Neural cell (in vitro differentiated cells): Measurements from ENCODE around the gene LRRC72.

Source experiments
- EP300 ChIP-seq: fragments of 450-650 bp; conservative IDR thresholded peaks from 2 replicates; pipeline ENCODE4 v1.6.1; 2014; ENCODE audit warnings: antibody characterized with exemption, mild to moderate bottlenecking, moderate library complexity; ENCODE audit not compliant: poor library complexity, severe bottlenecking
- EZH2 ChIP-seq: fragments of 200-600, 300-800 bp; shearing (Covaris generic), sonication (generic); IDR thresholded peaks from 2 replicates; pipeline ENCODE4 v1.6.1; 2014; ENCODE audit warnings: antibody characterized with exemption, low read length, borderline replicate concordance, mild to moderate bottlenecking; ENCODE audit not compliant: insufficient read depth, poor library complexity, severe bottlenecking
- MXI1 ChIP-seq: fragments of 450-650 bp; conservative IDR thresholded peaks from 2 replicates; pipeline ENCODE4 v1.6.1; 2014; ENCODE audit warnings: antibody characterized with exemption, mild to moderate bottlenecking; ENCODE audit not compliant: poor library complexity, severe bottlenecking
- POLR2AphosphoS5 ChIP-seq: IDR thresholded peaks from 2 replicates; pipeline ENCODE4 v1.6.1; 2012
- RAD21 ChIP-seq: fragments of 450-650 bp; conservative IDR thresholded peaks from 2 replicates; pipeline ENCODE4 v1.6.1; 2014; ENCODE audit warnings: antibody characterized with exemption, mild to moderate bottlenecking, moderate library complexity
- SMC3 ChIP-seq: fragments of 450-650 bp; conservative IDR thresholded peaks from 2 replicates; pipeline ENCODE4 v1.6.1; 2014; ENCODE audit warnings: antibody characterized with exemption, mild to moderate bottlenecking, moderate library complexity; ENCODE audit not compliant: poor library complexity
- TAF1 ChIP-seq: IDR thresholded peaks from 2 replicates; pipeline ENCODE4 v1.6.1; 2012; ENCODE audit warnings: low read depth
- TF ChIP-seq, protein P1 (sequence below): fragments of 450-650 bp; IDR thresholded peaks from 2 replicates; pipeline ENCODE4 v1.5.1; 2014; ENCODE audit warnings: antibody characterized with exemption, mild to moderate bottlenecking, moderate library complexity; ENCODE audit not compliant: poor library complexity, severe bottlenecking
- TF ChIP-seq, protein P2 (sequence below): IDR thresholded peaks from 2 replicates; pipeline ENCODE4 v1.6.1; 2012; ENCODE audit warnings: borderline replicate concordance

GRCh38 chr7:16494955-16495719 lies 31.5 kb upstream of the LRRC72 start:
- TF ChIP-seq, protein P1, sequence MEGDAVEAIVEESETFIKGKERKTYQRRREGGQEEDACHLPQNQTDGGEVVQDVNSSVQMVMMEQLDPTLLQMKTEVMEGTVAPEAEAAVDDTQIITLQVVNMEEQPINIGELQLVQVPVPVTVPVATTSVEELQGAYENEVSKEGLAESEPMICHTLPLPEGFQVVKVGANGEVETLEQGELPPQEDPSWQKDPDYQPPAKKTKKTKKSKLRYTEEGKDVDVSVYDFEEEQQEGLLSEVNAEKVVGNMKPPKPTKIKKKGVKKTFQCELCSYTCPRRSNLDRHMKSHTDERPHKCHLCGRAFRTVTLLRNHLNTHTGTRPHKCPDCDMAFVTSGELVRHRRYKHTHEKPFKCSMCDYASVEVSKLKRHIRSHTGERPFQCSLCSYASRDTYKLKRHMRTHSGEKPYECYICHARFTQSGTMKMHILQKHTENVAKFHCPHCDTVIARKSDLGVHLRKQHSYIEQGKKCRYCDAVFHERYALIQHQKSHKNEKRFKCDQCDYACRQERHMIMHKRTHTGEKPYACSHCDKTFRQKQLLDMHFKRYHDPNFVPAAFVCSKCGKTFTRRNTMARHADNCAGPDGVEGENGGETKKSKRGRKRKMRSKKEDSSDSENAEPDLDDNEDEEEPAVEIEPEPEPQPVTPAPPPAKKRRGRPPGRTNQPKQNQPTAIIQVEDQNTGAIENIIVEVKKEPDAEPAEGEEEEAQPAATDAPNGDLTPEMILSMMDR: no peak
- no peak for TF ChIP-seq EZH2
- TF ChIP-seq, protein P2, sequence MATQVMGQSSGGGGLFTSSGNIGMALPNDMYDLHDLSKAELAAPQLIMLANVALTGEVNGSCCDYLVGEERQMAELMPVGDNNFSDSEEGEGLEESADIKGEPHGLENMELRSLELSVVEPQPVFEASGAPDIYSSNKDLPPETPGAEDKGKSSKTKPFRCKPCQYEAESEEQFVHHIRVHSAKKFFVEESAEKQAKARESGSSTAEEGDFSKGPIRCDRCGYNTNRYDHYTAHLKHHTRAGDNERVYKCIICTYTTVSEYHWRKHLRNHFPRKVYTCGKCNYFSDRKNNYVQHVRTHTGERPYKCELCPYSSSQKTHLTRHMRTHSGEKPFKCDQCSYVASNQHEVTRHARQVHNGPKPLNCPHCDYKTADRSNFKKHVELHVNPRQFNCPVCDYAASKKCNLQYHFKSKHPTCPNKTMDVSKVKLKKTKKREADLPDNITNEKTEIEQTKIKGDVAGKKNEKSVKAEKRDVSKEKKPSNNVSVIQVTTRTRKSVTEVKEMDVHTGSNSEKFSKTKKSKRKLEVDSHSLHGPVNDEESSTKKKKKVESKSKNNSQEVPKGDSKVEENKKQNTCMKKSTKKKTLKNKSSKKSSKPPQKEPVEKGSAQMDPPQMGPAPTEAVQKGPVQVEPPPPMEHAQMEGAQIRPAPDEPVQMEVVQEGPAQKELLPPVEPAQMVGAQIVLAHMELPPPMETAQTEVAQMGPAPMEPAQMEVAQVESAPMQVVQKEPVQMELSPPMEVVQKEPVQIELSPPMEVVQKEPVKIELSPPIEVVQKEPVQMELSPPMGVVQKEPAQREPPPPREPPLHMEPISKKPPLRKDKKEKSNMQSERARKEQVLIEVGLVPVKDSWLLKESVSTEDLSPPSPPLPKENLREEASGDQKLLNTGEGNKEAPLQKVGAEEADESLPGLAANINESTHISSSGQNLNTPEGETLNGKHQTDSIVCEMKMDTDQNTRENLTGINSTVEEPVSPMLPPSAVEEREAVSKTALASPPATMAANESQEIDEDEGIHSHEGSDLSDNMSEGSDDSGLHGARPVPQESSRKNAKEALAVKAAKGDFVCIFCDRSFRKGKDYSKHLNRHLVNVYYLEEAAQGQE: no peak
- TF ChIP-seq TAF1: no peak
- no peak for TF ChIP-seq POLR2AphosphoS5
- no peak for TF ChIP-seq SMC3
- no peak for TF ChIP-seq EP300
- no peak for TF ChIP-seq MXI1
- no peak for TF ChIP-seq RAD21
